MM.1S (cell line): ENCODE data around the gene TUBA8.

Experiments used
- CTCF ChIP-seq: fragments of 300-600 bp; sonication (generic); IDR thresholded peaks from 2 replicates; pipeline ENCODE4 v1.5.1; 2016; ENCODE audit warnings: antibody characterized with exemption, low read length, mixed read lengths
- EZH2 ChIP-seq: fragments of 300-600 bp; sonication (generic); optimal IDR thresholded peaks from 2 replicates; pipeline ENCODE3; 2017; ENCODE audit warnings: low read depth, mild to moderate bottlenecking, antibody characterized with exemption, low read length, mixed read lengths

GRCh38 chr22:18103527-18104269 is 6.9 kb upstream of the TUBA8 start:
- TF ChIP-seq CTCF (no peak), EZH2 (no peak)
